Prostate gland (tissue), 2 donors: ENCODE measurements around the gene TCTA.

Source experiments
- POLR2AphosphoS5 ChIP-seq: sonication (generic); formaldehyde crosslinking; IDR thresholded peaks from one replicate; pipeline ENCODE4 v1.6.1; 2017; ENCODE audit warnings: antibody characterized with exemption
- TF ChIP-seq, protein P1 (sequence below), 4 experiments: fragments of 200-600 bp in 2 of 4; fragments of 450-650 bp in 2 of 4; sonication (generic) in 2 of 4; IDR thresholded peaks; 1 replicate in 3 of 4; 2 replicates in 1 of 4; pipeline ENCODE4 v1.5.1; 2016 to 2019; ENCODE audit warnings: antibody characterized with exemption in 4 of 4, mild to moderate bottlenecking in 2 of 4, moderate library complexity in 2 of 4

DNA sequence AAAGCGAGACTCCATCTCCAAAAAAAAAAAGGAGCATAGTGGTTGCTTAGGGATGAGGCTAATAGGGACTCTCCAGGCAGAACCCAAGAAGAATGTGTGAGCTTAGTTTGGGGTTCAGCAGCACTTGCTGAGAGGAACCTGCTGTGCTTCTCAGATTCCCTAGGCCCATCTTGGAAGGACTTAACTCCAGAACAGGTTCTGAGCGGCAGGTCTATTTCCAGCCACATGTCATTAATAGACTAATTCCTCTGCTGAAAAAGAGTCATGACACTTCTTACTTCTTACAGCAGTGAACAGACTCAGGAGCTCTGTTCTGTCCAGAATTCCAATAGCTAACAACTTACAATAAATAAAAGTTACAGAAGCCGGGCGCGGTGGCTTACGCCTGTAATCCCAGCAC lies 22.9 kb upstream of the TCTA start:
- TF ChIP-seq, protein P1, sequence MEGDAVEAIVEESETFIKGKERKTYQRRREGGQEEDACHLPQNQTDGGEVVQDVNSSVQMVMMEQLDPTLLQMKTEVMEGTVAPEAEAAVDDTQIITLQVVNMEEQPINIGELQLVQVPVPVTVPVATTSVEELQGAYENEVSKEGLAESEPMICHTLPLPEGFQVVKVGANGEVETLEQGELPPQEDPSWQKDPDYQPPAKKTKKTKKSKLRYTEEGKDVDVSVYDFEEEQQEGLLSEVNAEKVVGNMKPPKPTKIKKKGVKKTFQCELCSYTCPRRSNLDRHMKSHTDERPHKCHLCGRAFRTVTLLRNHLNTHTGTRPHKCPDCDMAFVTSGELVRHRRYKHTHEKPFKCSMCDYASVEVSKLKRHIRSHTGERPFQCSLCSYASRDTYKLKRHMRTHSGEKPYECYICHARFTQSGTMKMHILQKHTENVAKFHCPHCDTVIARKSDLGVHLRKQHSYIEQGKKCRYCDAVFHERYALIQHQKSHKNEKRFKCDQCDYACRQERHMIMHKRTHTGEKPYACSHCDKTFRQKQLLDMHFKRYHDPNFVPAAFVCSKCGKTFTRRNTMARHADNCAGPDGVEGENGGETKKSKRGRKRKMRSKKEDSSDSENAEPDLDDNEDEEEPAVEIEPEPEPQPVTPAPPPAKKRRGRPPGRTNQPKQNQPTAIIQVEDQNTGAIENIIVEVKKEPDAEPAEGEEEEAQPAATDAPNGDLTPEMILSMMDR (IDR thresholded peaks at IDR 0.05) = no peak
- TF ChIP-seq POLR2AphosphoS5 = no peak
